Coronary artery (tissue), 2 donors: ENCODE results near the gene CFAP20DC.
"Not testable (repeated sequence)": the region's sequence is repeated elsewhere in the genome, so short reads cannot be mapped to it uniquely, and the experiment has no call there.

Source experiments
- DNase-seq: peaks from one replicate; pipeline ENCODE4 v3.0.0-alpha.2; 2017; ENCODE audit warnings: low spot score
- H3K27ac ChIP-seq, 2 donors: fragments of 200-600 bp; sonication (generic); one replicate each; pipeline ENCODE4 v1.5.1; 2016 to 2019
- H3K4me3 ChIP-seq: fragments of 200-600 bp; sonication (generic); 2 replicates; pipeline ENCODE4 v1.5.1; 2016; ENCODE audit warnings: mild to moderate bottlenecking, moderate library complexity
- TF ChIP-seq, protein P1 (sequence below): fragments of 200-600 bp; sonication (generic); IDR thresholded peaks from one replicate; pipeline ENCODE4 v1.5.1; 2019; ENCODE audit warnings: antibody characterized with exemption

CFAP20DC gene

DNA sequence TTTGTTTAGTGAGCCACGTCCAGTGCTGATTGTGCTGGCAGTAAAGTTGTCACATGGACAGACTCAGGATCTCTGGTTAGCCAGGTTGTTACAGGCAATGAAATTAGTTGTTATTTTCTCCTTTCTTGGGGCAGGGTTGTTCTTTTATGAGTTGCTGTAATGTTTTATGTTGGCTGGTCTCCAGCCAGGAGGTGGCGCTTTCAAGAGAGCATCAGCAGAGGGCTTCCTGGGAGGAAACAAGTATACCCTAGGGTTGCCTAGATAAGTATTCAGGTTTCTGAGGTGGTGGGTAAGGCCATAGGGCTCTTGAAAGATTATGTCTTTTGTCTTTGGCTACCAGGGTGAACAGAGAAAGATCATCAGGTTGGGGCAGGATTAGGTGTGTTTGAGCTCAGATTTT, 14.5 kb upstream of the CFAP20DC start:
- Histone ChIP-seq H3K27ac (no peak overlapping the region), H3K4me3 (no peak overlapping the region)
- DNase-seq: no peak
- TF ChIP-seq, protein P1, sequence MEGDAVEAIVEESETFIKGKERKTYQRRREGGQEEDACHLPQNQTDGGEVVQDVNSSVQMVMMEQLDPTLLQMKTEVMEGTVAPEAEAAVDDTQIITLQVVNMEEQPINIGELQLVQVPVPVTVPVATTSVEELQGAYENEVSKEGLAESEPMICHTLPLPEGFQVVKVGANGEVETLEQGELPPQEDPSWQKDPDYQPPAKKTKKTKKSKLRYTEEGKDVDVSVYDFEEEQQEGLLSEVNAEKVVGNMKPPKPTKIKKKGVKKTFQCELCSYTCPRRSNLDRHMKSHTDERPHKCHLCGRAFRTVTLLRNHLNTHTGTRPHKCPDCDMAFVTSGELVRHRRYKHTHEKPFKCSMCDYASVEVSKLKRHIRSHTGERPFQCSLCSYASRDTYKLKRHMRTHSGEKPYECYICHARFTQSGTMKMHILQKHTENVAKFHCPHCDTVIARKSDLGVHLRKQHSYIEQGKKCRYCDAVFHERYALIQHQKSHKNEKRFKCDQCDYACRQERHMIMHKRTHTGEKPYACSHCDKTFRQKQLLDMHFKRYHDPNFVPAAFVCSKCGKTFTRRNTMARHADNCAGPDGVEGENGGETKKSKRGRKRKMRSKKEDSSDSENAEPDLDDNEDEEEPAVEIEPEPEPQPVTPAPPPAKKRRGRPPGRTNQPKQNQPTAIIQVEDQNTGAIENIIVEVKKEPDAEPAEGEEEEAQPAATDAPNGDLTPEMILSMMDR: no peak

DNA sequence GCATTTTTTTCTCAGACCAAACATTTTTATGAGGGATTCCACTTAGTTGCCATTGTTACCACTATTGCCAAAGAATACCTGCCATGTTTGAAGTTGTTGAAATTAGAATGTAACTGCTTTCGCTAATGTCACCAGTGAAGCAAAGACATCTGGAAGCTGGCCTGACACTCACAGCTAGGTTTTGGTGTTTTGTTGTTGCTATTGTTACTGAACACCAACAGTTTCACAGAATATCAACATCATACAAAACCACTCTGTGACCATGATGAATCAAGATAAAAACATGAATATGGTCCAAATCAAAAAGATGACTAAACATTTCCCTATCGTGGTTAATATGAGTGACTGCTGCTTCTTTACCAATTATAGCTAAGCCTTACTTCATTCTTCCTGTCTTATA, 6.9 kb upstream of the CFAP20DC start:
- Histone ChIP-seq H3K4me3 (no peak overlapping the region), H3K27ac (no peak overlapping the region)
- TF ChIP-seq, protein P1: no peak
- no peak for DNase-seq

DNA sequence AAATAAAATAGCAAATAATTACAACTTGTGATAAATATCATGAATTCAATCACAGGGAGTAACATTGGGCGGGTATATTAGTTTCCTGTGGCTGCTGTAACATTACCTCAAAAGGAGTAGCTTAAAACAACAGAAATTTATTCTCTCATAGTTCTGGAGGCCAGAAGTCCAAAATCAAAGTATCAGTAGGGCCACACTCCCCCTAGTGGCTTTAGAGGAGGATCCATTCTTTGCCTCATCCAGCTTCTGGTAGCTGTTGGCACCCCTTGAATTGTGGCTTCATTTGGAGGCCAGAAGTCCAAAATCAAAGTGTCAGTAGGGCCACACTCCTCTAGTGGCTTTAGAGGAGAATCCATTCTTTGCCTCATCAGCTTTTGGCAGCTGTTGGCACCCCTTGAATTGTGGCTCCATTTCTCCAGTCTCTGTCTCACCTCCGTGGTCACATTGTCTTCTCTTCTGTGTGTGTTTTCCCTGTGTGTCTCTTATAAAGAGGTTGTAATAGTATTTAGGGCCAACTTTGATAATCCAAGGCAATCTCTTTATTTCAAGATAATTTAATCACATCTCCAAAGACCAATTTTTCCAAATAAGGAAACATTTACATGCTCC, 3.1 kb upstream of the CFAP20DC start:
- H3K27ac ChIP-seq: no peak overlapping the region
- TF ChIP-seq, protein P1: peak; percentile 17
- no peak overlapping the region for H3K4me3 ChIP-seq
- no peak for DNase-seq

DNA sequence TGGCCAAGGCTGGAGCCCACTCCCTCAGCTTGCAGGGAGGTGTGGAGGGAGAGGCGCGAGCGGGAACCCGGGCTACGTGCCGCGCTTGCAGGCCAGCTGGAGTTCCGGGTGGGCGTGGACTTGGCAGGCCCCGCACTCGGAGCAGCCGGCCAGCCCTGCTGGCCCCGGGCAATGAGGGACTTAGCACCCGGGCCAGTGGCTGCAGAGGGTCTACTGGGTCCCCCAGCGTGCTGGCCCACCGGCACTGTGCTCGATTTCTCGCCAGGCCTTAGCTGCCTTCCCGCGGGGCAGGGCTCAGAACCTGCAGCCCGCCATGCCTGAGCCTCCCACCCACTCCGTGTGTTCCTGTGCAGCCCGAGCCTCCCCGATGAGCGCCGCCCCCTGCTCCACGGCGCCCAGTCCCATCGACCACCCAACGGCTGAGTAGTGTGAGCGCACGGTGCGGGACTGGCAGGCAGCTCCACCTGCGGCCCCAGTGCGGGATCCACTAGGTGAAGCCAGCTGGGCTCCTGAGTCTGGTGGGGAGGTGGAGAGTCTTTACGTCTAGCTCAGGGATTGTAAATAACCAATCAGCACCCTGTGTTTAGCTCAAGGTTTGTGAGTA, 1.1 kb upstream of the CFAP20DC start:
- H3K27ac ChIP-seq, DNase-seq, H3K4me3 ChIP-seq: not testable (repeated sequence)

DNA sequence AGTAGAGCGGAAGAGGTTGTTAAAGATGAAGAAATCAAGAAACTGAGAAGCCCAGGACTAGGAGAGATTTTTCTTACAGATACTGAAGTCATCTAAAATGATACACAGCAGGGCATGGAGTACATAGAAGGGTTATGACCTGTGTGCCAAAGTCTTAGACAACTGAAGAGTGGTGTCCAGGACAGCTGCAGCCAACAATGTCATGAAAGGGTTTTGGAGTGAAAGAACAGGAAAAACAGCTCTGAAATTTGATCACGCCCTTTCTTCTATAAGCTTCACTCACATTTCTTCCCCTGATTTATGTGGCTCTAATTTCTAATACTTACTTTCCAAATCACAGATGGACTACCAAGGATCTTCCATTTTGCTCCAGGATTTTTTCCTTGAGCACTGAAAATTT, 3.0 kb downstream of the CFAP20DC start:
- H3K4me3 ChIP-seq: no peak overlapping the region
- DNase-seq: no peak
- no peak overlapping the region for H3K27ac ChIP-seq
- TF ChIP-seq, protein P1: no peak

DNA sequence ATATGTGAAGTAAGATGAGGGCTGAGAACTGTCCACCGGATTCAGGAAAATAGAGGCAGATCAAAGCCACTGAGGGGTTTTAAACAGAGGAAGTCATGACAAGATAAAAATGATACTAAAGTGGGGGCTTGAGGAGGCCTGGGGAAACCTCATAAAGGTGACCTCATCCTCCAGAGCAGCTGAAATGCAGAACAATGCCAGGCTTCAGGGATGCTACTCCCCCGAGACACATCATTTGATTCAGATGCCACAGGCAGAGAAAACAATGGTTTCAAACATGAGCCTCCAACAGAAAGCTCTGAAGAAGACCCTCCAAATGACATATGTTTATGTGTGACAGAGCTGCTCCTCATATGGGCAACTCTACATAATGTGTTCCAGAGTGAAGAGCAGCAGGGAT, 6.4 kb downstream of the CFAP20DC start:
- no peak overlapping the region for H3K27ac ChIP-seq
- DNase-seq: no peak
- TF ChIP-seq, protein P1: no peak
- H3K4me3 ChIP-seq: no peak overlapping the region

DNA sequence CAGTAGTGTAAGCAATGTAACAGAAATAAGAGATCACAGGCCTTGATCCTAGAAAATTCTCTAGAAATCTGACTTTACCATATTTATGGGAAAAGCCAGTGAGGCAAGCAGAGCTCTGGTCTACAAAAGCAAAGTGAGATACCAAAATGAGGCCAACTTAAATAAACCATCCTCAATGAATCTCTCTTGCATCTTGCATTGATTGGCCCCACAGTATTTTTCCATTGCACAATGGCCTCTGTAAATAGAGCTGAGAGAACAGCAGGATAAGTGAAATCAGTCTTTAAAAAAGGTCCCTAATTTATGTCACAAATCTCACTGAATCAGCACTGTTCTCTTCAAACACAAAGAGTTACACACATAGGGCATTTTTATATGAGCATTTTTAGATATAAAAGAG, 8.9 kb downstream of the CFAP20DC start:
- no peak overlapping the region for H3K4me3 ChIP-seq
- TF ChIP-seq, protein P1: no peak
- H3K27ac ChIP-seq: no peak overlapping the region
- DNase-seq: no peak
